Lower leg skin (tissue), 3 donors: Measurements from ENCODE around the gene GRB10.

ENCODE experiments used
- CTCF ChIP-seq, 3 donors: fragments of 450-650 bp; IDR thresholded peaks; one replicate each; pipeline ENCODE4 v1.5.1; 2016; ENCODE audit warnings: antibody characterized with exemption in 3 of 3, mild to moderate bottlenecking in 3 of 3, moderate library complexity in 2 of 3
- POLR2A ChIP-seq, 2 donors: fragments of 450-650 bp; IDR thresholded peaks; one replicate each; pipeline ENCODE4 v1.6.1; 2016 to 2017; ENCODE audit warnings: antibody characterized with exemption in 2 of 2, mild to moderate bottlenecking in 1 of 2, moderate library complexity in 1 of 2

GRCh38 chr7:50795831-50796230, 13.1 kb upstream of the GRB10 start:
- TF ChIP-seq CTCF (IDR thresholded peaks at IDR 0.05): no peak
- no peak for TF ChIP-seq POLR2A (IDR thresholded peaks at IDR 0.05)
